H1 (cell line): ENCODE data around the gene HEPHL1. TPM values are rescaled to one million over a fixed set of nuclear protein-coding genes. Genes with fewer than 3 reads are reported as not detected.

Source experiments
- CTCF ChIA-PET: fragments of 300-600 bp; sonication (Branson Sonifier 250); formaldehyde crosslinking; loops from one replicate; lab custom pipeline; 2021; ENCODE audit not compliant: partially characterized antibody; lab: Charles Lee
- POLR2A ChIA-PET: fragments of 300-600 bp; sonication (Branson Sonifier 250); formaldehyde crosslinking; loops from one replicate; lab custom pipeline; 2021; ENCODE audit warnings: inconsistent platforms; ENCODE audit not compliant: partially characterized antibody; lab: Charles Lee
- DNase-seq, 2 experiments: peaks; one replicate each; pipeline versions ENCODE4 v3.0.0 to v3.0.0-alpha.2; 2010 to 2022; ENCODE audit warnings: low spot score in 2 of 2, low read depth in 1 of 2, mixed read lengths in 1 of 2
- FAIRE-seq: peaks from 2 replicates; lab custom pipeline; 2011; peaks lifted over from hg19 to GRCh38; lab: Jason Lieb, UNC
- H2AFZ ChIP-seq: 2 replicates; pipeline ENCODE4 v1.8.1; 2012; ENCODE audit warnings: low read length, inconsistent platforms
- H2AK5ac ChIP-seq: 2 replicates; pipeline ENCODE4 v1.6.1; 2013; ENCODE audit warnings: low read depth, low read length
- H2BK120ac ChIP-seq: replicated peaks from 2 replicates; pipeline ENCODE3; 2013; ENCODE audit warnings: low read depth, low read length, inconsistent platforms
- H2BK12ac ChIP-seq: 2 replicates; pipeline ENCODE4 v1.6.1; 2013; ENCODE audit warnings: low read depth, low read length
- H2BK15ac ChIP-seq: 2 replicates; pipeline ENCODE4 v1.6.1; 2013; ENCODE audit warnings: low read length
- H2BK20ac ChIP-seq: 2 replicates; pipeline ENCODE4 v1.6.1; 2013; ENCODE audit warnings: low read length
- H2BK5ac ChIP-seq: 2 replicates; pipeline ENCODE4 v1.6.1; 2013; ENCODE audit warnings: low read depth, low read length
- H3K14ac ChIP-seq: 2 replicates; pipeline ENCODE4 v1.6.1; 2013; ENCODE audit warnings: inconsistent platforms; ENCODE audit not compliant: insufficient read length
- H3K18ac ChIP-seq: 2 replicates; pipeline ENCODE4 v1.6.1; 2013; ENCODE audit warnings: low read length; ENCODE audit errors: extremely low read depth
- H3K23ac ChIP-seq: 2 replicates; pipeline ENCODE4 v1.6.1; 2013; ENCODE audit warnings: inconsistent platforms; ENCODE audit not compliant: insufficient read length
- H3K23me2 ChIP-seq: 2 replicates; pipeline ENCODE4 v1.6.1; 2013; ENCODE audit warnings: low read depth, low read length
- H3K27ac ChIP-seq: 2 replicates; pipeline ENCODE4 v1.6.1; 2011; ENCODE audit warnings: low read depth, low read length, inconsistent platforms
- H3K27me3 ChIP-seq, 4 experiments: replicated peaks in 1 of 4; 1 replicate in 1 of 4; 2 replicates in 3 of 4; pipeline versions ENCODE4 v1.6.1 to v1.8.1; 2011 to 2013; ENCODE audit warnings: low read length in 3 of 4, mild to moderate bottlenecking in 3 of 4, inconsistent platforms in 2 of 4, mixed read lengths in 2 of 4, moderate library complexity in 1 of 4; ENCODE audit not compliant: control insufficient read depth in 3 of 4, insufficient read depth in 3 of 4; ENCODE audit errors: extremely low read depth in 1 of 4
- H3K36me3 ChIP-seq, 4 experiments: 2 replicates each; pipeline versions ENCODE4 v1.6.1 to v1.8.1; 2011 to 2013; ENCODE audit warnings: mild to moderate bottlenecking in 4 of 4, low read length in 3 of 4, moderate library complexity in 2 of 4, control low read depth in 1 of 4, inconsistent platforms in 1 of 4; ENCODE audit not compliant: insufficient read depth in 4 of 4, control insufficient read depth in 2 of 4
- H3K4ac ChIP-seq: replicated peaks from 2 replicates; pipeline ENCODE3; 2013; ENCODE audit warnings: low read length, low read depth, mixed read lengths, inconsistent platforms; ENCODE audit not compliant: insufficient read length
- H3K4me1 ChIP-seq, 4 experiments: replicated peaks in 1 of 4; 1 replicate in 1 of 4; 2 replicates in 3 of 4; pipeline versions ENCODE4 v1.6.1 to v1.8.1; 2011 to 2013; ENCODE audit warnings: low read length in 3 of 4, inconsistent platforms in 2 of 4, mixed read lengths in 1 of 4; ENCODE audit not compliant: insufficient read depth in 4 of 4, control insufficient read depth in 3 of 4
- H3K4me2 ChIP-seq, 2 experiments: 2 replicates each; pipeline versions ENCODE4 v1.6.1 to v1.8.1; 2011 to 2013; ENCODE audit warnings: low read depth in 2 of 2, low read length in 2 of 2, control low read depth in 1 of 2, inconsistent platforms in 1 of 2, mild to moderate bottlenecking in 1 of 2; ENCODE audit not compliant: insufficient read depth in 1 of 2
- H3K4me3 ChIP-seq, 4 experiments: fragments of 200-600, 300-600 bp in 1 of 4; sonication (generic), shearing (Covaris generic), sonication (Bioruptor Twin) in 1 of 4; 2 replicates each; pipeline versions ENCODE4 v1.5.1 to v1.8.1; 2011 to 2016; ENCODE audit warnings: low read length in 4 of 4, low read depth in 3 of 4, control low read depth in 2 of 4, inconsistent platforms in 2 of 4, mild to moderate bottlenecking in 2 of 4, mixed read lengths in 1 of 4, moderate library complexity in 1 of 4; ENCODE audit not compliant: insufficient read depth in 2 of 4; ENCODE audit errors: extremely low read depth in 1 of 4
- H3K56ac ChIP-seq: replicated peaks from 2 replicates; pipeline ENCODE3; 2013; ENCODE audit warnings: low read depth, mild to moderate bottlenecking, mixed read lengths, low read length, inconsistent platforms; ENCODE audit not compliant: insufficient read length
- H3K79me1 ChIP-seq: 2 replicates; pipeline ENCODE4 v1.6.1; 2013; ENCODE audit warnings: low read depth, low read length, control low read depth
- H3K79me2 ChIP-seq, 2 experiments: 2 replicates each; pipeline versions ENCODE4 v1.6.1 to v1.8.1; 2012 to 2013; ENCODE audit warnings: low read length in 2 of 2, mild to moderate bottlenecking in 2 of 2, inconsistent platforms in 1 of 2; ENCODE audit not compliant: insufficient read depth in 2 of 2, control insufficient read depth in 1 of 2
- H3K9ac ChIP-seq, 4 experiments: replicated peaks in 1 of 4; 1 replicate in 1 of 4; 2 replicates in 3 of 4; pipeline versions ENCODE4 v1.6.1 to v1.8.1; 2011 to 2013; ENCODE audit warnings: low read depth in 3 of 4, low read length in 3 of 4, control low read depth in 2 of 4, mild to moderate bottlenecking in 2 of 4, moderate library complexity in 2 of 4, inconsistent platforms in 1 of 4; ENCODE audit errors: extremely low read depth in 1 of 4
- H3K9me3 ChIP-seq, 2 experiments: 2 replicates each; pipeline versions ENCODE4 v1.6.1 to v1.8.1; 2012 to 2013; ENCODE audit warnings: mild to moderate bottlenecking in 2 of 2, moderate library complexity in 2 of 2, control low read depth in 1 of 2, inconsistent platforms in 1 of 2, low read depth in 1 of 2, low read length in 1 of 2, mixed read lengths in 1 of 2; ENCODE audit not compliant: insufficient read depth in 2 of 2
- H4K20me1 ChIP-seq, 2 experiments: replicated peaks in 1 of 2; 2 replicates each; pipeline versions ENCODE3 to v1.8.1; 2011 to 2013; ENCODE audit warnings: inconsistent platforms in 2 of 2, low read length in 2 of 2, mild to moderate bottlenecking in 1 of 2; ENCODE audit not compliant: insufficient read depth in 2 of 2, control insufficient read depth in 1 of 2
- H4K5ac ChIP-seq: 2 replicates; pipeline ENCODE4 v1.6.1; 2013; ENCODE audit warnings: low read length, low read depth, mixed read lengths, inconsistent platforms; ENCODE audit not compliant: insufficient read length
- H4K8ac ChIP-seq: 2 replicates; pipeline ENCODE4 v1.8.0; 2013; ENCODE audit warnings: mild to moderate bottlenecking, moderate library complexity, low read length, inconsistent platforms; ENCODE audit not compliant: insufficient read depth; ENCODE audit errors: extremely low read depth
- H4K91ac ChIP-seq: replicated peaks from 2 replicates; pipeline ENCODE3; 2013; ENCODE audit warnings: low read length, mixed read lengths, inconsistent platforms; ENCODE audit not compliant: insufficient read length
- BRCA1 ChIP-seq: IDR thresholded peaks from 2 replicates; pipeline ENCODE4 v1.6.1; 2012; ENCODE audit warnings: low read depth, low read length, improper control_type of control experiment
- CHD2 ChIP-seq: IDR thresholded peaks from 2 replicates; pipeline ENCODE4 v1.6.1; 2012; ENCODE audit warnings: low read length, improper control_type of control experiment
- GTF2F1 ChIP-seq: IDR thresholded peaks from 2 replicates; pipeline ENCODE4 v1.6.1; 2012; ENCODE audit warnings: low read depth, low read length, improper control_type of control experiment, borderline replicate concordance
- HDAC2 ChIP-seq, 2 experiments: fragments of 300-600 bp in 1 of 2; sonication (generic) in 1 of 2; IDR thresholded peaks; 2 replicates each; pipeline ENCODE4 v1.6.1; 2011 to 2012; ENCODE audit warnings: low read depth in 2 of 2, low read length in 2 of 2, mild to moderate bottlenecking in 2 of 2, moderate library complexity in 2 of 2, borderline replicate concordance in 1 of 2, inconsistent platforms in 1 of 2
- MAFK ChIP-seq: IDR thresholded peaks from 2 replicates; pipeline ENCODE4 v1.6.1; 2012; ENCODE audit warnings: low read depth, mild to moderate bottlenecking, improper control_type of control experiment, low read length
- NRF1 ChIP-seq: IDR thresholded peaks from 2 replicates; pipeline ENCODE4 v1.6.1; 2011; ENCODE audit warnings: mild to moderate bottlenecking, low read depth, low read length, improper control_type of control experiment
- POLR2A ChIP-seq, 2 experiments: IDR thresholded peaks; 1 replicate in 1 of 2; 2 replicates in 1 of 2; pipeline ENCODE4 v1.6.1; 2011; ENCODE audit warnings: low read depth in 2 of 2, low read length in 2 of 2, mild to moderate bottlenecking in 2 of 2; ENCODE audit errors: control extremely low read depth in 1 of 2
- SP2 ChIP-seq: IDR thresholded peaks from 2 replicates; pipeline ENCODE4 v1.6.1; 2012; ENCODE audit warnings: mild to moderate bottlenecking, low read length, inconsistent platforms
- TAF1 ChIP-seq: IDR thresholded peaks from 2 replicates; pipeline ENCODE4 v1.6.1; 2011; ENCODE audit warnings: mild to moderate bottlenecking, low read depth, low read length
- TAF7 ChIP-seq: optimal IDR thresholded peaks from 2 replicates; pipeline ENCODE3; 2011; ENCODE audit warnings: low read depth, mild to moderate bottlenecking, inconsistent platforms, low read length, moderate library complexity, borderline replicate concordance
- TBP ChIP-seq: IDR thresholded peaks from 2 replicates; pipeline ENCODE4 v1.6.1; 2011; ENCODE audit warnings: low read depth, low read length, improper control_type of control experiment
- WGBS, 2 experiments: shearing (Covaris generic) in 1 of 2; methylation state at CpG; one replicate each; pipeline versions ENCODE4 v1.1.6 to v1.1.7; 2013 to 2015; ENCODE audit warnings: low lambda C conversion rate in 2 of 2, mixed read lengths in 2 of 2, inconsistent platforms in 1 of 2, low coverage in 1 of 2, missing lambda C conversion rate in 1 of 2; ENCODE audit not compliant: insufficient replicate concordance in 2 of 2, insufficient coverage in 1 of 2, insufficient read length in 1 of 2; ENCODE audit errors: extremely low coverage in 1 of 2, missing lambda C conversion rate in 1 of 2; 5-methylcytosine and 5-hydroxymethylcytosine counted together
- polyA plus RNA-seq, 7 experiments: library from polyadenylated mRNA; depleted of rRNA in 3 of 7; stranded (reverse) in 5 of 7; unstranded in 2 of 7; fragments of >200 nt in 5 of 7; fragments of 200-250 nt in 2 of 7; gene quantifications; 1 replicate in 5 of 7; 2 replicates in 1 of 7; 4 replicates in 1 of 7; pipeline versions ENCODE4 v1.2.1 to v1.2.3, GENCODE V29; 2011 to 2013; ENCODE audit warnings: missing spikeins in 2 of 7, mixed read lengths in 2 of 7
- total RNA-seq: library from RNA; stranded (reverse); fragmentation: NEBNext Ultra II Directional; extraction: Animal tissue kit (Norgen Biotek cat#: 25700); gene quantifications from 2 replicates; pipeline ENCODE4 v1.2.1, GENCODE V29; 2021

HEPHL1 gene
- total and polyA plus RNA-seq, 2 of the 8 experiments (the other 6 are each of a cell fraction or from before 2014, with no cell fraction given) = 0.09 to 0.11 TPM

- Histone ChIP-seq H3K4me2 (no peak overlapping the region), H3K79me1 (peaks cover 31% of the 10 kb centered on the region), H3K27me3 (no peaks in the 10 kb centered on the region), H2AK5ac (no peak overlapping the region), H3K4me1 (peaks cover 10 to 31% (median 18%) of the 10 kb centered on the region in 4 experiments), H4K20me1 (peaks cover 38 to 53% of the 10 kb centered on the region in 2 experiments), H2BK15ac (no peak overlapping the region), H3K4me3 (no peak overlapping the region), H3K27ac (no peak overlapping the region), H3K36me3 (peaks cover 0 to 17% (median 5%) of the 10 kb centered on the region in 4 experiments; a peak in 5 of 8 replicates), H3K23ac (no peak overlapping the region), H3K9ac (no peak overlapping the region), H4K91ac (no peak overlapping the region), H2BK20ac (no peak overlapping the region), H3K9me3 (no peaks in the 10 kb centered on the region), H3K4ac (no peak overlapping the region), H3K18ac (no peak overlapping the region), H3K14ac (no peak overlapping the region), H3K79me2 (peaks cover 56 to 100% of the 10 kb centered on the region in 2 experiments), H3K23me2 (no peaks in the 10 kb centered on the region), H4K5ac (no peak overlapping the region), H2BK5ac (no peak overlapping the region; the same call in 1 of the 2 replicates), H3K56ac (no peak overlapping the region), H2AFZ (no peak overlapping the region), H2BK12ac (no peak overlapping the region), H4K8ac (no peak overlapping the region), H2BK120ac (no peak overlapping the region)
- 74% methylated on average over 3 of the region's 3 CpGs; no CpG with 5 or more reads in 1 of the 2 experiments for WGBS, 2 experiments
- DNase-seq = no peak
- FAIRE-seq = no peak
- TF ChIP-seq MAFK (no peak), POLR2A (IDR thresholded peaks at IDR 0.05; ENCODE audit: control extremely low read depth in 1 of 2, low read depth in 2 of 2, low read length in 2 of 2) (no peak), CHD2 (no peak), SP2 (no peak), TBP (no peak), HDAC2 (IDR thresholded peaks at IDR 0.05; ENCODE audit: borderline replicate concordance in 1 of 2, low read depth in 2 of 2, low read length in 2 of 2) (no peak), GTF2F1 (no peak), BRCA1 (no peak), TAF1 (no peak), TAF7 (no peak), NRF1 (no peak)
- ChIA-PET CTCF (interaction anchor here (1.0 to 2.7 kb wide), 6 partner anchors 21 to 254 kb away, joined by 3 to 13 read pairs (median 4); partner anchors contain the start of gene PANX1), POLR2A (interaction anchor here (1.4 to 4.6 kb wide), 3 partner anchors 12 to 21 kb away, joined by 3 to 17 read pairs (median 4); partner anchors contain the start of gene PANX1)
Measured at GRCh38 chr11:94149431-94150017, 128.4 kb downstream of the HEPHL1 start.
